NCI-H1048 (cell line): ENCODE data around the gene GLI3.

Experiments used
- DNase-seq: peaks from one replicate; lab custom pipeline; 2025; lab: John Stamatoyannopoulos, UW

The GLI3 gene

GRCh38 chr7:42143711-42144600 is 93.1 kb downstream of the GLI3 start:
- no peak for DNase-seq

- DNase-seq = no peak
These were observed 94.9 kb downstream of the GLI3 start for GRCh38 chr7:42142089-42142488.

DNA sequence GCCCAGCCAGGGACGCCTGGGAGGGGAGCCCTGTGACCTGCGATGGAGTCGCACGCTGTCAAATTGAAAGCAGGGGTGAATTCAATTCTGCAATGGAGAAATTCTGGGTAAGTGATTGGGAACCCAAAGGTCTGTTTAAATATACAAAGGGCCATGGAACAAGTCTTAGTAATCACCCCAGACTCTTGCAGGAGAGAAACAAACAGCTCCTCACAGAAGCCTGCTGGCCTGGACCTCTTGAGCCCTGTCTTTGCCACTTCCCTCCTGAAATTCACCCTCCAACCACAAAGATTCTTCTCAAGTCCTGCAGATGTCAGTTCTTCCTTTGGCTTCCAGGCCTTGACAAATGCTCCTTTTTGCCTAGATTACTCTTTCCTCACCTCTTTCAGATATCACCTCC is 97.3 kb downstream of the GLI3 start:
- no peak for DNase-seq

- DNase-seq = no peak
These were observed 98.3 kb downstream of the GLI3 start for GRCh38 chr7:42138691-42139090.

DNA sequence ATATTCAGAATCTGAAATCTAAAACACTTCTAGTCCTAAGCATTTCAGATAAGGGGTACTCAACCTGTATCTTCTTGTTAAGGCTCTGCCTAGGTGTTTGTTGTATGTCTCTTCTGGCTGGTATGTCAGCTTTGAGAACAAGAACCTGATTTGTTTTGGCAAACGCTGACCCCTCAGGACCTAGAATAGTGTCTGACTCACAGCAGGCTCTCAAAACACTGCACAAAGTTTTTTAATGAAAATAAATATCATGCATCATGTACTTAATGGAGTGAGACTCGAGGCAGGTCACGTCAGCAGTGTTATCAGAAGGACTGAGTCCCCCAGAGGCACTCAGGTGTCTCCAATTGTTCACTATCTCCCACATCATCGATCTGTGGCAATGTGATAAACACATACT is 99.1 kb downstream of the GLI3 start:
- no peak for DNase-seq

DNA sequence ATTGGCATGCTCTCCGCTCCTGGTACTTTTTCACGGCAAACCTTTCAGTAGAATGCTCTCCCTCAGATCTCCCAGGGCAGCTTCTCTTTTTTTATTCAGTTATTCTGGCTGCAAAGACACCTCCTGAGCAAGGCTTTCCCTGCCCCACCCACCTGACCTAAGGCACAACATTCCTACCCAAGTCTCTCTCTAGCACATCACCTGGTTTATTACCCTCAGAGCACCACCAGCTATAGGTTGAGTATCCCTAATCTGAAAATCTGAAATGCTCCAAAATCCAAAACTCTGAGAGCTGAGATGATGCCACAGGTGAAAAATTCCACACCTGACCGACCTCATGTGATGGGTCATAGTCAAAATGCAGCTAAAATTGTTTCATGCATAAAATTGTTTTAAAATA is 99.6 kb downstream of the GLI3 start:
- DNase-seq = no peak

- no peak for DNase-seq
These were observed 101.3 kb downstream of the GLI3 start for GRCh38 chr7:42135728-42136127.

- DNase-seq = no peak
These were observed 102.6 kb downstream of the GLI3 start for GRCh38 chr7:42134276-42134876.

GRCh38 chr7:42133321-42133720 is 103.7 kb downstream of the GLI3 start:
- DNase-seq = no peak

DNA sequence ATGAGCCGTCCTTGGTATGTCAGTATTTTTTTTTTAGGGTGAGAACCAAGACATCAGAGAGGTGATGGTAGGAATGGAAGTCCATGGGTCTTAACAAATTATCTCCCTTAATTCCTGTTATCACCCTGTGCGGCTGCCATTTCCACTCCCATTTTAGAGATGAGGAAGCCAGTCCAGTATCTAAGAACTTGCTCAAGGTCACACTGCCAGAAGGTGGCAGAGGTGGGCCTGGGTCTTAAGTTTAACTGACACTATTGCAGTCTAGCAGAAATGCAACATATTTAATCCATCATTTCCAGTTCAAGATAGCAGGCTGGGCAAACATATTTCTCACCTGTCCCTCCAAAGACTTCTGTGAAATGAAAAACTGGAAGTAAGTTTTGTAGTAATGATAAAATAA is 108.3 kb downstream of the GLI3 start:
- DNase-seq = no peak

GRCh38 chr7:42127232-42127622 is 109.8 kb downstream of the GLI3 start:
- no peak for DNase-seq

GRCh38 chr7:42126475-42127231 is 110.4 kb downstream of the GLI3 start:
- DNase-seq = no peak

DNA sequence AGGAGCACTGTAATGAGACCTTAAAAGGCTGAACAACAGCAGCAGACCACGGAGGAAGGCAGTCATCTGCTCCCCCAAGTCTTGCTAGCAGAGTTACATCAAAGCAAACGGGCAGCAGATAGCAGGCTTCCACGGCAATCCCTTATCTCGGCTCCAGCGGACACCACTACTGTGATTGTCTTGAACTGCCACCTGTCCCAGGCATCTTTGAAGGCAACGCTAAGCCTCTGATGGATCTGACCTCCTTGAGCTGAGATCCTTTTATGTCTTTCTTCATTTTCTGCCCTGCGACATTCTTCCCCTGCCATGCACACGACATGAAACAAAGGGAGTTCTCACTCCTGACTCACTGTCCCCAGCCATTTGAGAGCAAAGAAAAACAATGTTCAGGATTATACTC is 111.7 kb downstream of the GLI3 start:
- DNase-seq = no peak

- DNase-seq = no peak
These were observed 113.3 kb downstream of the GLI3 start for GRCh38 chr7:42123716-42124115.

- DNase-seq = no peak
These were observed 116.8 kb downstream of the GLI3 start for GRCh38 chr7:42120191-42120590.

GRCh38 chr7:42117201-42117600 is 119.8 kb downstream of the GLI3 start:
- no peak for DNase-seq

GRCh38 chr7:42115795-42116194 is 121.2 kb downstream of the GLI3 start:
- DNase-seq = no peak

DNA sequence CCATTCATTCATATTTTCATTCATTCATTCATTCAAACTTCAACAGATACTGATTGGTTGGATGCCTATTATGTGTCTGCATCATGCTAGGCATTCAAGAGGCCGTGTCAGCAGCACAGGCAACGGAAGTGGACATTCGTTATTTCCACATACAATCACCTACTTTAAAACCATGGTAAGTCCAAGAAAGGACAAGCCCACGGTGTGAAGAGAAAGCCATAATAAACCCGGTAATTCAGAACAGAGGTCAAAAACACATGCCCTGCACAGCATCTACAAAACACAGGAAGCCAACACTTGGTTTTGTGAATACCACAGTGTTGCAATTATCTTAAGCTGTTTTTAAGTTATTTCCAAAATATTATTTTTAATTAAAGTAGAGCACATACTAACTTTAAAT is 126.7 kb downstream of the GLI3 start:
- no peak for DNase-seq

GRCh38 chr7:42108803-42109528 is 128.0 kb downstream of the GLI3 start:
- no peak for DNase-seq

DNA sequence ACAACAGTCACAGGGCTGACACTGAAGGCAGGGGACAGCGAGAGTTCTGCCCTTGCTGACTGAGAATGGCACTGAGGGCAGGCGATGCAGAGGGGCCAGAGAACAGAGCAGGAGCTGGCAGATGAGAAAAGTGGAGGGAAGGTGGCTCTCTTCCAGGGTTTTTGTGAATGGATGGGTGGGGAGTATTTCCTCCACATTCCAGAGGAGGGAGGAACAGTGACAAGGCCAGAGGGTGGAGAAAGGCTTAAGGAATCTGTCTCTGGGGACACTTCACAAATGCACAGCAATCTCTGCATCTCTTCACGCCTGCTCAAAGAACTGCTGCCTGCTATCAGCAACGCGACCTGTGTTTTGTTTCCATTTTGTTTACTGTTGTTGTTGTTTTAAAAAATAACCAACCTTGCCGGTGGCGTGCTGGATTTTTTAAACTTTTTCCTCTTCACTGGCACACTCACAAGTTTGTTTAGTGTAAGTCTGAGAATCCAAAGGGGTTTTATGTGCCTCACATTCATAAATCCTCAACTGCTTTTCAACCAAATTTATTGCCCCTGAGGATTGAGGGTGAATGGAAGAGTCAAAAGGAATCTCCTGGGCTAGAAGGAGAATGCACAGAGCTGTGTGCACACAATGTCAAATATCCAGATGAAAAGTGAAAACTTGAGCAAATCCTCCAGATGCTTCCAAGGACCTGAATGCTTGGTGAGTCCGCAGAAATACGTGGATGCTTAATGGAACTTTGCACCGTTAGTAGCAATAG is 129.3 kb downstream of the GLI3 start:
- DNase-seq = no peak

- DNase-seq = no peak
These were observed 130.4 kb downstream of the GLI3 start for GRCh38 chr7:42106562-42106961.
